Right lobe of liver (tissue), 4 donors: ENCODE results near the gene PCDHB12.

ENCODE experiments used
- CTCF ChIP-seq, 4 donors: fragments of 200-600 bp in 3 of 4; fragments of 450-650 bp in 1 of 4; IDR thresholded peaks; one replicate each; pipeline versions ENCODE4 v1.5.1 to v1.8.0; 2016 to 2022; ENCODE audit warnings: antibody characterized with exemption in 4 of 4, mild to moderate bottlenecking in 2 of 4
- POLR2A ChIP-seq: fragments of 450-650 bp; IDR thresholded peaks from one replicate; pipeline ENCODE4 v1.6.1; 2017; ENCODE audit warnings: antibody characterized with exemption, mild to moderate bottlenecking
- donor health status: DM: no; HTN: no; CAD: no.
- donor health status: DM: no; HTN: no; CAD: no.
- donor health status: DM: no; HTN: yes; CAD: no.

DNA sequence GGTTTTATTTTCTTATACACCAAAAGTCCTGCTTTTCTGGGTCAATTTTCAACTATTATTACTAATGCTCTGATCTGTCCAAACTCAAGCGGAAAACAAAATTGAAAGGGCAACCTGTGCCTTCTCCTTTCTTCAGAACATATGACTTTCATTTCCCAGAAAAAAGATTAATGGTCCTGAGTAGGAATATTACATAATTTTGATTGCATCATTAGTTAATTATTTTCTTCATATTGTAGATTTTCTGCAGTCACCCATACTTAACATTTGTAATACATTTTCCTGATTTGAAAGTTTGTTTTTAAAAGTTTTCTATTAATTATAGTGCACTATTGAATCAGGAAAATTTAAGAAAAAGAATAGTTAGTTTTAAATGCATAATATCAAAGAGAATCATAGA lies 32.6 kb upstream of the PCDHB12 start:
- TF ChIP-seq POLR2A (no peak), CTCF (IDR thresholded peaks at IDR 0.05) (no peak)
